ENCODE data around the gene ZFAND3.

DNA sequence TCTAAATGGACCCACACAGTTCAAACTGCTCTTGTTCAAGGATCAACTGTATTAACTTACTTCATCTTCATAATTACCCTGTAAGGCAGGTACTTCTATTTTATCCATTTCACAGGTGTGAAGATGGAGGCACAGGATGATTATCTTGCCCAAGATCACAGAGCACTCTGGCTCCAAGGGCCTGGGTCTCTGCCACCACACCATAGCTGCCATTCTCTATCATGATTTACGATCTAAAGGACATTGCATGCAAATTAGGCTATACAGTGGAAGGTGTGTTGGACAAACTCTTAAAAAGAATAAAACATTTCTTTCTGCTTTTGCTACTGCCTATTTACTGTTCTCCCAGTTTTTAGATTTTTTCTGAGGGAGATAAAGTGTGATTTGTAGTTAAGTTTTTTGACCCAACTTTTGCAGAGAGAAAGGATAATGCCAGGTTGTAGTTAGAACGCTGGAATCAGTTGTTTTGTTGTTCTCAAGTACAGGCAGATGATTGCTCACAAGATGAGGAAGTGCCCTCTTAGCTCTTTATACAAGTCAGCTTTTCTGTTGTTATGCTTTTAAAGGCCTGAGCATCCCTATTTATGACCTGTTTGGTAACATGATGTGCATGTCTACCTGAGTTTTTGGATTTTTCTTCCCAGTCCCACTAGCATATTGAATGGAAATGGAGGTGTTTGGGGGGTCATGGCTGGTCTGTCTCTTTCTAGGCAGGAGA is 247.9 kb downstream of the ZFAND3 start:
- TF ChIP-seq CBX3 (IDR thresholded peaks at IDR 0.05; ENCODE audit: borderline replicate concordance, low read depth): no peak
- no peak for TF ChIP-seq NBN (IDR thresholded peaks at IDR 0.05)
- TF ChIP-seq POLR2A (IDR thresholded peaks at IDR 0.05; ENCODE audit: low read depth, low read length): no peak
- TF ChIP-seq, protein P1, sequence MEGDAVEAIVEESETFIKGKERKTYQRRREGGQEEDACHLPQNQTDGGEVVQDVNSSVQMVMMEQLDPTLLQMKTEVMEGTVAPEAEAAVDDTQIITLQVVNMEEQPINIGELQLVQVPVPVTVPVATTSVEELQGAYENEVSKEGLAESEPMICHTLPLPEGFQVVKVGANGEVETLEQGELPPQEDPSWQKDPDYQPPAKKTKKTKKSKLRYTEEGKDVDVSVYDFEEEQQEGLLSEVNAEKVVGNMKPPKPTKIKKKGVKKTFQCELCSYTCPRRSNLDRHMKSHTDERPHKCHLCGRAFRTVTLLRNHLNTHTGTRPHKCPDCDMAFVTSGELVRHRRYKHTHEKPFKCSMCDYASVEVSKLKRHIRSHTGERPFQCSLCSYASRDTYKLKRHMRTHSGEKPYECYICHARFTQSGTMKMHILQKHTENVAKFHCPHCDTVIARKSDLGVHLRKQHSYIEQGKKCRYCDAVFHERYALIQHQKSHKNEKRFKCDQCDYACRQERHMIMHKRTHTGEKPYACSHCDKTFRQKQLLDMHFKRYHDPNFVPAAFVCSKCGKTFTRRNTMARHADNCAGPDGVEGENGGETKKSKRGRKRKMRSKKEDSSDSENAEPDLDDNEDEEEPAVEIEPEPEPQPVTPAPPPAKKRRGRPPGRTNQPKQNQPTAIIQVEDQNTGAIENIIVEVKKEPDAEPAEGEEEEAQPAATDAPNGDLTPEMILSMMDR (IDR thresholded peaks at IDR 0.05 in 2 of 3, conservative IDR thresholded peaks at IDR 0.05 in 1 of 3; ENCODE audit: control insufficient read depth in 2 of 3, extremely low read depth in 1 of 3, insufficient read depth in 1 of 3, low read depth in 3 of 3, low read length in 3 of 3): no peak
- TF ChIP-seq HDAC6 (IDR thresholded peaks at IDR 0.05; ENCODE audit: unreplicated experiment): no peak
- no peak for TF ChIP-seq EP300 (IDR thresholded peaks at IDR 0.05; ENCODE audit: borderline replicate concordance in 1 of 2, control insufficient read depth in 1 of 2, low read depth in 2 of 2, low read length in 2 of 2)
- no peak for TF ChIP-seq NFYB (IDR thresholded peaks at IDR 0.05; ENCODE audit: insufficient read depth, low read depth, low read length)
- TF ChIP-seq, protein P2, sequence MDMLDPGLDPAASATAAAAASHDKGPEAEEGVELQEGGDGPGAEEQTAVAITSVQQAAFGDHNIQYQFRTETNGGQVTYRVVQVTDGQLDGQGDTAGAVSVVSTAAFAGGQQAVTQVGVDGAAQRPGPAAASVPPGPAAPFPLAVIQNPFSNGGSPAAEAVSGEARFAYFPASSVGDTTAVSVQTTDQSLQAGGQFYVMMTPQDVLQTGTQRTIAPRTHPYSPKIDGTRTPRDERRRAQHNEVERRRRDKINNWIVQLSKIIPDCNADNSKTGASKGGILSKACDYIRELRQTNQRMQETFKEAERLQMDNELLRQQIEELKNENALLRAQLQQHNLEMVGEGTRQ (IDR thresholded peaks at IDR 0.05; ENCODE audit: borderline replicate concordance, low read depth, low read length): no peak
